Measurements from ENCODE around the gene HUS1.
"Not testable (repeated sequence)": the region's sequence is repeated elsewhere in the genome, so short reads cannot be mapped to it uniquely, and the experiment has no call there.

Gene HUS1

GRCh38 chr7:47979145-47979831, at the start of gene HUS1:
Gene HUS1, minus strand, starts transcription at chr7:47979615. Its CDS starts 96 bp downstream, at chr7:47979519.
- peak; percentile 85 for DNase-seq (ENCODE audit: low spot score)

- no peak for DNase-seq (ENCODE audit: low spot score)
Observed at GRCh38 chr7:48028938-48029337, 49.5 kb upstream of the HUS1 start, which contains the start of gene SUN3. Gene SUN3, minus strand, starts transcription at chr7:48029107. Its CDS starts 169 bp downstream, at chr7:48028938.

- DNase-seq (ENCODE audit: low spot score): no peak
Observed at GRCh38 chr7:48025624-48026023, 46.2 kb upstream of the HUS1 start.

- no peak for DNase-seq (ENCODE audit: low spot score)
Observed at GRCh38 chr7:48017674-48018073, 38.3 kb upstream of the HUS1 start.

GRCh38 chr7:48016641-48017040, 37.2 kb upstream of the HUS1 start:
- DNase-seq (ENCODE audit: low spot score): no peak

- DNase-seq (ENCODE audit: low spot score): no peak
Observed at GRCh38 chr7:48011951-48012350, 32.5 kb upstream of the HUS1 start.

- DNase-seq (ENCODE audit: low spot score): no peak
Observed at GRCh38 chr7:48011323-48011722, 31.9 kb upstream of the HUS1 start.

GRCh38 chr7:48009954-48010353, 30.5 kb upstream of the HUS1 start:
- no peak for DNase-seq (ENCODE audit: low spot score)

GRCh38 chr7:48009257-48009656, 29.8 kb upstream of the HUS1 start:
- DNase-seq (ENCODE audit: low spot score): no peak

- DNase-seq (ENCODE audit: low spot score): no peak
Observed at GRCh38 chr7:48006866-48007265, 27.5 kb upstream of the HUS1 start.

- no peak for DNase-seq (ENCODE audit: low spot score)
Observed at GRCh38 chr7:48004638-48005037, 25.2 kb upstream of the HUS1 start.

GRCh38 chr7:48004032-48004431, 24.6 kb upstream of the HUS1 start:
- DNase-seq (ENCODE audit: low spot score): no peak

GRCh38 chr7:48000164-48000563, 20.7 kb upstream of the HUS1 start:
- not testable (repeated sequence) for DNase-seq (ENCODE audit: low spot score)

GRCh38 chr7:47999413-47999812, 20.0 kb upstream of the HUS1 start:
- no peak for DNase-seq (ENCODE audit: low spot score)

- no peak for DNase-seq (ENCODE audit: low spot score)
Observed at GRCh38 chr7:47992446-47992845, 13.0 kb upstream of the HUS1 start.

- peak; percentile 65 for DNase-seq (ENCODE audit: low spot score)
Observed at GRCh38 chr7:47991741-47992311, 12.4 kb upstream of the HUS1 start.

GRCh38 chr7:47991270-47991669, 11.9 kb upstream of the HUS1 start:
- no peak for DNase-seq (ENCODE audit: low spot score)

GRCh38 chr7:47990592-47990991, 11.2 kb upstream of the HUS1 start:
- no peak for DNase-seq (ENCODE audit: low spot score)

GRCh38 chr7:47989607-47990400, 10.4 kb upstream of the HUS1 start:
- DNase-seq (ENCODE audit: low spot score): not testable (repeated sequence)

GRCh38 chr7:47988496-47989386, 9.3 kb upstream of the HUS1 start:
- peak; percentile 31 for DNase-seq (ENCODE audit: low spot score)

GRCh38 chr7:47982610-47983009, 3.2 kb upstream of the HUS1 start:
- DNase-seq (ENCODE audit: low spot score): no peak

- DNase-seq (ENCODE audit: low spot score): not testable (repeated sequence)
Observed at GRCh38 chr7:47980648-47981047, 1.2 kb upstream of the HUS1 start.

Data from HuH-7 (cell line).